ENCODE measurements around the gene FXYD4. TPM values are rescaled to one million over a fixed set of nuclear protein-coding genes. Genes with fewer than 3 reads are reported as not detected.

FXYD4 gene
- total RNA-seq, 1 experiment from 2014 or later: not detected

GRCh38 chr10:43369921-43370320, 1.5 kb upstream of the FXYD4 start:
- ATAC-seq (no peak), DNase-seq (no peak)
- Histone ChIP-seq H4K20me1 (ENCODE audit: low read length) (no peaks in the 10 kb centered on the region), H3K4me2 (ENCODE audit: low read length) (no peak overlapping the region), H3F3A (ENCODE audit: low read length, unreplicated experiment) (no peaks in the 10 kb centered on the region), H3K79me2 (ENCODE audit: low read length) (no peaks in the 10 kb centered on the region), H3K27me3 (ENCODE audit: low read length) (no peaks in the 10 kb centered on the region), H3K4me1 (ENCODE audit: insufficient read depth, low read length) (no peaks in the 10 kb centered on the region), H3K27ac (ENCODE audit: low read length) (no peak overlapping the region), H2AFZ (ENCODE audit: low read length) (no peak overlapping the region), H3K9me3 (ENCODE audit: low read length) (no peaks in the 10 kb centered on the region), H3K36me3 (ENCODE audit: low read depth, low read length) (no peaks in the 10 kb centered on the region), H3K4me3 (ENCODE audit: low read length) (no peak overlapping the region), H3K9ac (ENCODE audit: low read length) (no peak overlapping the region), H3K9me2 (replicated peaks; ENCODE audit: low read length) (no peaks in the 10 kb centered on the region)
- no TSS peak for BruUV-seq (replicated peaks)
- intact Hi-C loops (cut with micrococcal nuclease): no loop called here
- TF ChIP-seq EZH2phosphoT487 (IDR thresholded peaks at IDR 0.05; ENCODE audit: borderline replicate concordance, low read length) (no peak), CTCF (conservative IDR thresholded peaks at IDR 0.05; ENCODE audit: low read depth, low read length) (no peak), EZH2 (IDR thresholded peaks at IDR 0.05; ENCODE audit: low read length, unreplicated experiment) (no peak)
- CTCF ChIA-PET: no interaction called here
- POLR2A ChIA-PET (ENCODE audit: unreplicated experiment): no interaction called here

- Histone ChIP-seq H3K4me1 (ENCODE audit: insufficient read depth, low read length) (no peaks in the 10 kb centered on the region), H3K4me2 (ENCODE audit: low read length) (no peak overlapping the region), H3K79me2 (ENCODE audit: low read length) (no peaks in the 10 kb centered on the region), H3F3A (ENCODE audit: low read length, unreplicated experiment) (no peaks in the 10 kb centered on the region), H2AFZ (ENCODE audit: low read length) (no peak overlapping the region), H3K9ac (ENCODE audit: low read length) (no peak overlapping the region), H3K9me2 (replicated peaks; ENCODE audit: low read length) (no peaks in the 10 kb centered on the region), H3K27me3 (ENCODE audit: low read length) (no peaks in the 10 kb centered on the region), H4K20me1 (ENCODE audit: low read length) (no peaks in the 10 kb centered on the region), H3K36me3 (ENCODE audit: low read depth, low read length) (no peaks in the 10 kb centered on the region), H3K9me3 (ENCODE audit: low read length) (no peaks in the 10 kb centered on the region), H3K27ac (ENCODE audit: low read length) (no peak overlapping the region), H3K4me3 (ENCODE audit: low read length) (no peak overlapping the region)
- no peak for DNase-seq
- TF ChIP-seq CTCF (conservative IDR thresholded peaks at IDR 0.05; ENCODE audit: low read depth, low read length) (no peak), EZH2phosphoT487 (IDR thresholded peaks at IDR 0.05; ENCODE audit: borderline replicate concordance, low read length) (no peak), EZH2 (IDR thresholded peaks at IDR 0.05; ENCODE audit: low read length, unreplicated experiment) (no peak)
- no peak for ATAC-seq
- BruUV-seq (replicated peaks): no TSS peak
- CTCF ChIA-PET: no interaction called here
- intact Hi-C loops (cut with micrococcal nuclease): no loop called here
- POLR2A ChIA-PET (ENCODE audit: unreplicated experiment): no interaction called here
These were observed 693 bp upstream of the FXYD4 start for GRCh38 chr10:43370671-43371215.

- H3K4me3 ChIP-seq (ENCODE audit: low read length): no peak overlapping the region
- H3K36me3 ChIP-seq (ENCODE audit: low read depth, low read length): no peaks in the 10 kb centered on the region
- no peaks in the 10 kb centered on the region for H3K27me3 ChIP-seq (ENCODE audit: low read length)
- no peak overlapping the region for H3K4me2 ChIP-seq (ENCODE audit: low read length)
- TF ChIP-seq EZH2phosphoT487 (IDR thresholded peaks at IDR 0.05; ENCODE audit: borderline replicate concordance, low read length): no peak
- TF ChIP-seq CTCF (conservative IDR thresholded peaks at IDR 0.05; ENCODE audit: low read depth, low read length): no peak
- TF ChIP-seq EZH2 (IDR thresholded peaks at IDR 0.05; ENCODE audit: low read length, unreplicated experiment): no peak
- ATAC-seq (no peak), DNase-seq (no peak)
- no peak overlapping the region for H3K9ac ChIP-seq (ENCODE audit: low read length)
- ChIA-PET POLR2A (ENCODE audit: unreplicated experiment) (no interaction called here), CTCF (no interaction called here)
- H3K9me2 ChIP-seq (replicated peaks; ENCODE audit: low read length): no peaks in the 10 kb centered on the region
- H3K4me1 ChIP-seq (ENCODE audit: insufficient read depth, low read length): no peaks in the 10 kb centered on the region
- H3K79me2 ChIP-seq (ENCODE audit: low read length): no peaks in the 10 kb centered on the region
- no peaks in the 10 kb centered on the region for H3K9me3 ChIP-seq (ENCODE audit: low read length)
- no peaks in the 10 kb centered on the region for H3F3A ChIP-seq (ENCODE audit: low read length, unreplicated experiment)
- no peaks in the 10 kb centered on the region for H4K20me1 ChIP-seq (ENCODE audit: low read length)
- BruUV-seq (replicated peaks): no TSS peak
- H3K27ac ChIP-seq (ENCODE audit: low read length): no peak overlapping the region
- intact Hi-C loops (cut with micrococcal nuclease): no loop called here
- H2AFZ ChIP-seq (ENCODE audit: low read length): no peak overlapping the region
These were observed 1.4 kb downstream of the FXYD4 start for GRCh38 chr10:43372765-43373361.
